ENCODE measurements around the gene CCL7.
"Not testable (repeated sequence)": the region's sequence is repeated elsewhere in the genome, so short reads cannot be mapped to it uniquely, and the experiment has no call there.

Gene CCL7

DNA sequence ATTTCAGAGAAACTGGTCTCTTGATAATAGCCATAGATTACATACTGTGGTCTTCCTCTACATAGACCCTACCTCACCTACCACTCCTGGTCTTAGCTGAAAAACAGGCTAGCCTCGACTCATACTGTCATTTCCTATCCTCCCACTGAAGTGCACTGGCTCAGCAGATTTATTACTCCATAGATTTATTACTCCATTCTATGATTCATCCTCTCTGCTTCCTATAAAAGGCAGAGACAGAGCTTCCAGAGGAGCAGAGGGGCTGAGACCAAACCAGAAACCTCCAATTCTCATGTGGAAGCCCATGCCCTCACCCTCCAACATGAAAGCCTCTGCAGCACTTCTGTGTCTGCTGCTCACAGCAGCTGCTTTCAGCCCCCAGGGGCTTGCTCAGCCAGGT lies at the start of gene CCL7:
TSS of gene CCL7 (plus strand) at position 253 of the 400 bp plus-strand sequence. CDS start at position 323, 70 bp downstream.
- H3K27ac Mint-ChIP-seq, result no peak within 1 kb of the TSS

GRCh38 chr17:34220752-34221395 lies 49.1 kb upstream of the CCL7 start:
- DNase-seq (ENCODE audit: low spot score), result no peak
- H3K27ac Mint-ChIP-seq, result no peak overlapping the region
- no peak overlapping the region for H3K4me3 Mint-ChIP-seq
- peaks cover 4% of the 10 kb centered on the region for H3K9me3 Mint-ChIP-seq
- H3K27me3 Mint-ChIP-seq (ENCODE audit: low read depth), result peaks cover 30% of the 10 kb centered on the region
- H3K36me3 Mint-ChIP-seq (ENCODE audit: low read depth), result no peaks in the 10 kb centered on the region
- peaks cover 8% of the 10 kb centered on the region for H3K4me1 Mint-ChIP-seq (ENCODE audit: low read depth)

More for the DNA sequence above, at the start of gene CCL7:
- H3K9me3 Mint-ChIP-seq, result no peaks in the 10 kb centered on the region
- H3K27me3 Mint-ChIP-seq (ENCODE audit: low read depth), result peaks cover 41% of the 10 kb centered on the region
- no peaks in the 10 kb centered on the region for H3K36me3 Mint-ChIP-seq (ENCODE audit: low read depth)
- no peak for DNase-seq (ENCODE audit: low spot score)
- H3K4me3 Mint-ChIP-seq, result no peak within 1 kb of the TSS
- no peaks in the 10 kb centered on the region for H3K4me1 Mint-ChIP-seq (ENCODE audit: low read depth)

GRCh38 chr17:34221411-34221810 lies 48.6 kb upstream of the CCL7 start:
- Mint-ChIP-seq H3K27me3 (ENCODE audit: low read depth) (peaks cover 26% of the 10 kb centered on the region), H3K4me3 (no peak overlapping the region), H3K27ac (no peak overlapping the region), H3K9me3 (peaks cover 4% of the 10 kb centered on the region), H3K36me3 (ENCODE audit: low read depth) (no peaks in the 10 kb centered on the region), H3K4me1 (ENCODE audit: low read depth) (peaks cover 6% of the 10 kb centered on the region)
- no peak for DNase-seq (ENCODE audit: low spot score)

GRCh38 chr17:34222722-34223497 lies 47.1 kb upstream of the CCL7 start:
- DNase-seq (ENCODE audit: low spot score), result no peak
- H3K27me3 Mint-ChIP-seq (ENCODE audit: low read depth), result peaks cover 27% of the 10 kb centered on the region
- H3K27ac Mint-ChIP-seq, result no peak overlapping the region
- peaks cover 2% of the 10 kb centered on the region for H3K4me1 Mint-ChIP-seq (ENCODE audit: low read depth)
- no peaks in the 10 kb centered on the region for H3K9me3 Mint-ChIP-seq
- no peaks in the 10 kb centered on the region for H3K36me3 Mint-ChIP-seq (ENCODE audit: low read depth)
- H3K4me3 Mint-ChIP-seq, result no peak overlapping the region

GRCh38 chr17:34225046-34225445 lies 45.0 kb upstream of the CCL7 start:
- Mint-ChIP-seq H3K4me3 (no peak overlapping the region), H3K27ac (no peak overlapping the region), H3K27me3 (ENCODE audit: low read depth) (peaks cover 34% of the 10 kb centered on the region), H3K36me3 (ENCODE audit: low read depth) (no peaks in the 10 kb centered on the region), H3K9me3 (peaks cover 10% of the 10 kb centered on the region), H3K4me1 (ENCODE audit: low read depth) (no peaks in the 10 kb centered on the region)
- DNase-seq (ENCODE audit: low spot score), result no peak

- Mint-ChIP-seq H3K27ac (no peak overlapping the region), H3K4me1 (ENCODE audit: low read depth) (no peaks in the 10 kb centered on the region), H3K36me3 (ENCODE audit: low read depth) (no peaks in the 10 kb centered on the region), H3K9me3 (peaks cover 21% of the 10 kb centered on the region), H3K27me3 (ENCODE audit: low read depth) (peaks cover 39% of the 10 kb centered on the region), H3K4me3 (no peak overlapping the region)
- DNase-seq (ENCODE audit: low spot score), result no peak
Observed at GRCh38 chr17:34226011-34226743, 43.8 kb upstream of the CCL7 start.

- no peak for DNase-seq (ENCODE audit: low spot score)
- Mint-ChIP-seq H3K36me3 (ENCODE audit: low read depth) (no peaks in the 10 kb centered on the region), H3K27me3 (ENCODE audit: low read depth) (peaks cover 38% of the 10 kb centered on the region), H3K4me1 (ENCODE audit: low read depth) (no peaks in the 10 kb centered on the region), H3K27ac (no peak overlapping the region), H3K4me3 (no peak overlapping the region), H3K9me3 (peaks cover 22% of the 10 kb centered on the region)
Observed at GRCh38 chr17:34226744-34227034, 43.3 kb upstream of the CCL7 start.

- DNase-seq (ENCODE audit: low spot score); H3K36me3 Mint-ChIP-seq (ENCODE audit: low read depth); H3K4me3 Mint-ChIP-seq; H3K4me1 Mint-ChIP-seq (ENCODE audit: low read depth); H3K27ac Mint-ChIP-seq: not testable (repeated sequence)
- peaks cover 37% of the 10 kb centered on the region for H3K27me3 Mint-ChIP-seq (ENCODE audit: low read depth)
- peaks cover 22% of the 10 kb centered on the region for H3K9me3 Mint-ChIP-seq
Observed at GRCh38 chr17:34227293-34227692, 42.7 kb upstream of the CCL7 start.

DNA sequence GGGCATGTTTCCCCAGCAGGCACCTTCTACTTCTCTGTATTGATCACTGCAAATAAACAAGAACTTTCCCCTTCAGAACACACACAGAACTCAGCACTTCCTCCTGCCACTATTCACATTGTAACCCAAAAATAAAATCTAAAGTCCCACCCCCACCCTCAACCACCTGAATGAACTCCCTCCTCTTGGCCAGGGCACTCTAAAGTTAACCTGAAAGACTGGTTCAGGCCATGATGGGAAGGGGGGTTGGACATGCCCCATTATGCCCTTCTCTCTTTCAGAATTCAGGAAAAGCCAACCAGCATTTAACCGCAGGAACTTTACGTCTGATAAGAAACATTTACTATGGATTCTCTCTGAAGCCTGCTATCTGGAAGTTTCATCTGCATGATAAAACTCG lies 42.3 kb upstream of the CCL7 start:
- H3K27me3 Mint-ChIP-seq (ENCODE audit: low read depth), result peaks cover 36% of the 10 kb centered on the region
- peaks cover 22% of the 10 kb centered on the region for H3K9me3 Mint-ChIP-seq
- H3K36me3 Mint-ChIP-seq (ENCODE audit: low read depth), result no peaks in the 10 kb centered on the region
- H3K4me3 Mint-ChIP-seq, result no peak overlapping the region
- no peak overlapping the region for H3K27ac Mint-ChIP-seq
- DNase-seq (ENCODE audit: low spot score), result no peak
- no peaks in the 10 kb centered on the region for H3K4me1 Mint-ChIP-seq (ENCODE audit: low read depth)

DNA sequence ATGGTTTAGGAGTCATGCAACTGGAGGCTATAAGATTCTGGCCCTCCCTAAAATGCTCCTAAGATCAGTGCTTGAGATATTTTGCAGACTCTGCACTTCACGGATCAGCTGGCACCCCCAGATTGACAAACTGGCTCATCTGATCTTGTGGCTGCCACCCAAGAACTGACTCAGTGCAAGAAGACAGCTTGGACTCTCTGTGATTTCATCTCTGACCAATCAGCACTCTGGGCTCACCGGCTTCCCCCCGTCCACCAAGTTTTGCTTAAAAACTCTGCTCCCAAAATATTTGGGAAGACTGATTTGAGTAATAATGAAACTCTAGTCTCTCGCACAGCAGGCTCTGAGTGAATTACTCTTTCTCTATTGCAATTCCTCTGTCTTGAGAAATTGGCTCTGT lies 41.2 kb upstream of the CCL7 start:
- peaks cover 22% of the 10 kb centered on the region for H3K9me3 Mint-ChIP-seq
- no peak overlapping the region for H3K4me3 Mint-ChIP-seq
- no peak for DNase-seq (ENCODE audit: low spot score)
- no peaks in the 10 kb centered on the region for H3K36me3 Mint-ChIP-seq (ENCODE audit: low read depth)
- no peak overlapping the region for H3K27ac Mint-ChIP-seq
- peaks cover 41% of the 10 kb centered on the region for H3K27me3 Mint-ChIP-seq (ENCODE audit: low read depth)
- H3K4me1 Mint-ChIP-seq (ENCODE audit: low read depth), result no peaks in the 10 kb centered on the region

GRCh38 chr17:34230342-34230741 lies 39.7 kb upstream of the CCL7 start:
- no peak overlapping the region for H3K27ac Mint-ChIP-seq
- H3K9me3 Mint-ChIP-seq, result peaks cover 22% of the 10 kb centered on the region
- no peak for DNase-seq (ENCODE audit: low spot score)
- H3K36me3 Mint-ChIP-seq (ENCODE audit: low read depth), result no peaks in the 10 kb centered on the region
- no peak overlapping the region for H3K4me3 Mint-ChIP-seq
- H3K4me1 Mint-ChIP-seq (ENCODE audit: low read depth), result no peaks in the 10 kb centered on the region
- H3K27me3 Mint-ChIP-seq (ENCODE audit: low read depth), result peaks cover 41% of the 10 kb centered on the region

DNA sequence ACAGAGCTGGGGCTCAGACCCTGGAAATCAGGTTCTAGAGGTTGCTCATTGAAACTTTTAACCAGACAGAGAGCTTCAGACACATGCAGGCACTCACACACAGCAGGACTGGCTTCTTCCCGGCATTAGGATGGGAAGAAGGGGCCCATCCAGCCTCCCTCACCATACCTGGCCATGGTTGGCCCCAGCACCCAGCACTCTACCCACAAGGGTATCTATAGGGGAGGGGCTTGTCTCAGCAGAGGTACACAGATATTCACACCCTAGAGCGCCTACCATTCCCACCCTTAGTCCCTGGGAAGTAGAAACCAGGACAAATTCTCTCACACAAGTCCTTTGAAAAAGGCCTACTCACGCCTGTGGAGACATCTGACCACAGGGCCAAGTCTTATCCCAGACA lies 35.4 kb upstream of the CCL7 start:
- Mint-ChIP-seq H3K4me3 (no peak overlapping the region), H3K27me3 (ENCODE audit: low read depth) (peaks cover 23% of the 10 kb centered on the region), H3K4me1 (ENCODE audit: low read depth) (no peaks in the 10 kb centered on the region), H3K9me3 (peaks cover 15% of the 10 kb centered on the region), H3K27ac (no peak overlapping the region), H3K36me3 (ENCODE audit: low read depth) (no peaks in the 10 kb centered on the region)
- no peak for DNase-seq (ENCODE audit: low spot score)

GRCh38 chr17:34235389-34236028 lies 34.5 kb upstream of the CCL7 start:
- Mint-ChIP-seq H3K27ac (no peak overlapping the region), H3K4me3 (no peak overlapping the region), H3K27me3 (ENCODE audit: low read depth) (peaks cover 23% of the 10 kb centered on the region), H3K4me1 (ENCODE audit: low read depth) (no peaks in the 10 kb centered on the region), H3K36me3 (ENCODE audit: low read depth) (no peaks in the 10 kb centered on the region), H3K9me3 (peaks cover 8% of the 10 kb centered on the region)
- DNase-seq (ENCODE audit: low spot score), result no peak
